GM21381 (cell line): ENCODE data around the gene CST3.

ENCODE experiments used
- ATAC-seq: cut with Tn5 transposase; IDR thresholded peaks from one replicate; pipeline ENCODE4 v1.9.1; 2021; ENCODE audit warnings: mild to moderate bottlenecking, moderate library complexity; ENCODE audit not compliant: unreplicated experiment

CST3 gene

GRCh38 chr20:23605867-23606651 lies 31.7 kb downstream of the CST3 start, which contains the start of gene CST9:
Gene CST9 (minus strand): TSS chr20:23605917. CDS start chr20:23605864, 53 bp downstream.
- ATAC-seq: no peak

GRCh38 chr20:23604306-23604705 lies 33.4 kb downstream of the CST3 start:
- no peak for ATAC-seq

- no peak for ATAC-seq
Measured at GRCh38 chr20:23603321-23603720, 34.4 kb downstream of the CST3 start.

- no peak for ATAC-seq
Measured at GRCh38 chr20:23602699-23603098, 35.1 kb downstream of the CST3 start.

- no peak for ATAC-seq
Measured at GRCh38 chr20:23602241-23602640, 35.5 kb downstream of the CST3 start.

- no peak for ATAC-seq
Measured at GRCh38 chr20:23601715-23602114, 36.0 kb downstream of the CST3 start.

GRCh38 chr20:23598481-23598880 lies 39.3 kb downstream of the CST3 start:
- no peak for ATAC-seq

- ATAC-seq: no peak
Measured at GRCh38 chr20:23596579-23597250, 41.0 kb downstream of the CST3 start.

GRCh38 chr20:23595941-23596340 lies 41.8 kb downstream of the CST3 start:
- no peak for ATAC-seq

GRCh38 chr20:23588434-23589403 lies 49.0 kb downstream of the CST3 start:
- no peak for ATAC-seq

GRCh38 chr20:23587631-23588030 lies 50.1 kb downstream of the CST3 start:
- no peak for ATAC-seq

GRCh38 chr20:23586735-23587525 lies 50.8 kb downstream of the CST3 start:
- no peak for ATAC-seq

GRCh38 chr20:23585808-23586734 lies 51.7 kb downstream of the CST3 start:
- no peak for ATAC-seq

- ATAC-seq: no peak
Measured at GRCh38 chr20:23585449-23585807, 52.3 kb downstream of the CST3 start.

- ATAC-seq: no peak
Measured at GRCh38 chr20:23584434-23585199, 53.1 kb downstream of the CST3 start.
